GM23338 (cell line): ENCODE data around the gene PSMG4. TPM values are rescaled to one million over a fixed set of nuclear protein-coding genes. Genes with fewer than 3 reads are reported as not detected.
A peak's percentile ranks its signal among the peaks of the same experiment; 100 is the strongest.

Experiments
- ATAC-seq: fragments of 200-7000 bp; cut with Tn5 transposase; 3 replicates; pipeline ENCODE4 v1.9.1; 2020
- DNase-seq: peaks from one replicate; pipeline ENCODE4 v3.0.0-alpha.2; 2015; ENCODE audit warnings: low spot score
- H2AFZ ChIP-seq: fragments of 200-600 bp; sonication (generic); 2 replicates; pipeline ENCODE4 v1.8.0; 2016; ENCODE audit warnings: antibody characterized with exemption, mild to moderate bottlenecking, moderate library complexity
- H3F3A ChIP-seq: fragments of 200-600 bp; sonication (generic); replicated peaks from 2 replicates; pipeline ENCODE4 v1.8.0; 2017; ENCODE audit warnings: antibody characterized with exemption, mixed run types, low read depth
- H3K27ac ChIP-seq: fragments of 200-600 bp; sonication (generic); 2 replicates; pipeline ENCODE4 v1.6.1; 2016; ENCODE audit warnings: low read depth
- H3K27me3 ChIP-seq: fragments of 200-600 bp; sonication (generic); 2 replicates; pipeline ENCODE4 v1.8.0; 2016; ENCODE audit warnings: mild to moderate bottlenecking, mixed run types, moderate library complexity; ENCODE audit not compliant: insufficient read depth
- H3K36me3 ChIP-seq: fragments of 200-600 bp; sonication (generic); 2 replicates; pipeline ENCODE4 v1.8.0; 2016; ENCODE audit warnings: mild to moderate bottlenecking; ENCODE audit not compliant: insufficient read depth
- H3K4me1 ChIP-seq: fragments of 200-600 bp; sonication (generic); 2 replicates; pipeline ENCODE4 v1.8.0; 2016; ENCODE audit warnings: mild to moderate bottlenecking, moderate library complexity; ENCODE audit not compliant: insufficient read depth
- H3K4me2 ChIP-seq: fragments of 200-600 bp; sonication (generic); 2 replicates; pipeline ENCODE4 v1.7.1; 2017; ENCODE audit warnings: mixed run types
- H3K4me3 ChIP-seq: fragments of 200-600 bp; sonication (generic); 2 replicates; pipeline ENCODE4 v1.6.1; 2016; ENCODE audit warnings: mixed run types
- H3K79me2 ChIP-seq: fragments of 200-600 bp; sonication (generic); replicated peaks from 2 replicates; pipeline ENCODE4 v1.8.0; 2017; ENCODE audit warnings: mild to moderate bottlenecking; ENCODE audit not compliant: insufficient read depth
- H3K9me2 ChIP-seq: fragments of 200-600 bp; sonication (generic); 2 replicates; pipeline ENCODE4 v1.8.0; 2017; ENCODE audit not compliant: insufficient read depth
- H4K20me1 ChIP-seq: fragments of 200-600 bp; sonication (generic); replicated peaks from 2 replicates; pipeline ENCODE4 v1.8.0; 2017; ENCODE audit warnings: mild to moderate bottlenecking; ENCODE audit not compliant: insufficient read depth
- H3K27ac Mint-ChIP-seq: 2 replicates; pipeline ENCODE4 v1.8.0; 2020; ENCODE audit warnings: inconsistent platforms, mild to moderate bottlenecking, moderate library complexity, mixed read lengths
- H3K27me3 Mint-ChIP-seq: 3 replicates; pipeline ENCODE4 v1.8.0; 2022; ENCODE audit warnings: low read depth, mild to moderate bottlenecking, moderate library complexity, mixed read lengths, inconsistent platforms; ENCODE audit not compliant: insufficient read depth, poor library complexity
- H3K36me3 Mint-ChIP-seq: 3 replicates; pipeline ENCODE4 v1.8.0; 2021; ENCODE audit warnings: low read depth, mild to moderate bottlenecking, inconsistent platforms, moderate library complexity, mixed read lengths
- H3K4me1 Mint-ChIP-seq: 3 replicates; pipeline ENCODE4 v1.8.0; 2020; ENCODE audit warnings: mild to moderate bottlenecking, inconsistent platforms, mixed read lengths
- H3K4me3 Mint-ChIP-seq: 3 replicates; pipeline ENCODE4 v1.8.0; 2021; ENCODE audit warnings: moderate library complexity, mild to moderate bottlenecking, inconsistent platforms, mixed read lengths
- H3K9me3 Mint-ChIP-seq: 3 replicates; pipeline ENCODE4 v1.8.0; 2020; ENCODE audit warnings: moderate library complexity, mild to moderate bottlenecking, inconsistent platforms, mixed read lengths
- CREB1 ChIP-seq: fragments of 250-450 bp; sonication (Bioruptor Pico); IDR thresholded peaks from 2 replicates; pipeline ENCODE4 v1.5.0; 2020; ENCODE audit warnings: low read depth, mild to moderate bottlenecking, moderate library complexity
- ETS1 ChIP-seq: IDR thresholded peaks from 2 replicates; pipeline ENCODE4 v1.6.1; 2016; ENCODE audit warnings: antibody characterized with exemption
- EZH2 ChIP-seq: fragments of 200-600 bp; sonication (generic); IDR thresholded peaks from one replicate; pipeline ENCODE4 v1.8.0; 2017; ENCODE audit warnings: antibody characterized with exemption, mild to moderate bottlenecking, low read depth; ENCODE audit not compliant: unreplicated experiment
- EZH2phosphoT487 ChIP-seq: fragments of 200-600 bp; sonication (generic); IDR thresholded peaks from one replicate; pipeline ENCODE4 v1.8.1; 2018; ENCODE audit warnings: antibody characterized with exemption; ENCODE audit not compliant: unreplicated experiment
- JUNB ChIP-seq: IDR thresholded peaks from one replicate; pipeline ENCODE4 v1.6.1; 2016; ENCODE audit warnings: antibody characterized with exemption; ENCODE audit not compliant: unreplicated experiment
- NANOG ChIP-seq: IDR thresholded peaks from 2 replicates; pipeline ENCODE4 v1.6.1; 2016; ENCODE audit warnings: antibody characterized with exemption, borderline replicate concordance
- POLR2AphosphoS5 ChIP-seq: IDR thresholded peaks from 2 replicates; pipeline ENCODE4 v1.6.1; 2016; ENCODE audit warnings: antibody characterized with exemption, low read depth
- REST ChIP-seq: IDR thresholded peaks from one replicate; pipeline ENCODE4 v1.6.1; 2018; ENCODE audit warnings: antibody characterized with exemption; ENCODE audit not compliant: unreplicated experiment
- STAT1 ChIP-seq: IDR thresholded peaks from one replicate; pipeline ENCODE4 v1.6.1; 2016; ENCODE audit warnings: antibody characterized with exemption; ENCODE audit not compliant: unreplicated experiment
- ZNF114 ChIP-seq: fragments of 250-450 bp; sonication (Bioruptor Pico); IDR thresholded peaks from 2 replicates; pipeline ENCODE4 v1.5.0; 2020; ENCODE audit warnings: mild to moderate bottlenecking, moderate library complexity
- ZNF331 ChIP-seq: fragments of 250-450 bp; sonication (Bioruptor Pico); IDR thresholded peaks from 2 replicates; pipeline ENCODE4 v1.5.0; 2020; ENCODE audit warnings: low read depth, mild to moderate bottlenecking, moderate library complexity
- polyA plus RNA-seq: library from polyadenylated mRNA; unstranded; fragments of >200 nt; fragmentation: Nextera tagmentation; extraction: Ambion mirVana; gene quantifications from 2 replicates; pipeline ENCODE4 v1.2.1, GENCODE V29; 2016
- total RNA-seq: library from RNA; depleted of rRNA; stranded (reverse); fragments of >200 nt; shearing (Covaris generic); gene quantifications from 2 replicates; pipeline ENCODE4 v1.2.3, GENCODE V29; 2014
- TF ChIP-seq, protein P1 (sequence below), 2 experiments: fragments of 200-600 bp in 1 of 2; sonication (generic) in 1 of 2; conservative IDR thresholded peaks; 2 replicates each; pipeline versions ENCODE4 v1.5.1 to v1.6.1; 2016 to 2017; ENCODE audit warnings: antibody characterized with exemption in 2 of 2, low read depth in 2 of 2, mild to moderate bottlenecking in 2 of 2, moderate library complexity in 1 of 2
- TF ChIP-seq, protein P2 (sequence below): fragments of 250-450 bp; sonication (Bioruptor Pico); IDR thresholded peaks from 2 replicates; pipeline ENCODE4 v1.5.0; 2020; ENCODE audit warnings: mild to moderate bottlenecking, moderate library complexity

Gene PSMG4
- total and polyA plus RNA-seq, 2 experiments from 2014 or later: 37.2 to 168 TPM

DNA sequence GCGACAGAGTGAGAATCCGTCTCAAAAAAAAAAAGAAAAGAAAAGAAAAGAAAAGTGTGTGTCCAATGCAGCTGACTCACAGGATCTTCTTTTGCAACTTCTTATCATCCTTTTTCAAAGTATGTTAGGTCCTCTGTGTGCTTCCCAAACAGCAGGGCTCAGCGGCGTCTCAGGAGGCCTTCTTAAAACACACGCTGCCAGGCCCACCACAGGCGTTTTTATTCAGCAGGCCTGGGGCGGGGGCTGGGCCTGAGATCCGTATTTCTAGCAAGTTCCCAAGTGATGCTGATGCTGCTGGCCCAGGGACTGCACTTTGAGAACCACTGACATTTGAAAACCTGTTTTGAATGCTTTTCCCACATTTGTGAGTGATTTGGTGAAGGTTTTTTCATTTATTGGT is 57.1 kb downstream of the PSMG4 start:
- no peaks in the 10 kb centered on the region for H3K9me3 Mint-ChIP-seq
- H3K9me2 ChIP-seq: no peaks in the 10 kb centered on the region
- no peak overlapping the region for H2AFZ ChIP-seq
- 0 out of 2 replicates have a peak, but pooled peaks cover 3% of the 10 kb centered on the region for H3K4me1 ChIP-seq
- no peaks in the 10 kb centered on the region for H3K27me3 ChIP-seq
- H3K36me3 Mint-ChIP-seq: peaks cover 16% of the 10 kb centered on the region
- no peaks in the 10 kb centered on the region for H3K79me2 ChIP-seq
- no peak overlapping the region for H3K27ac Mint-ChIP-seq
- H3K4me3 ChIP-seq: no peak overlapping the region
- no peaks in the 10 kb centered on the region for H3K36me3 ChIP-seq
- no peak for TF ChIP-seq ZNF331 (CRISPR knock-in tag)
- TF ChIP-seq STAT1: no peak
- TF ChIP-seq CREB1 (CRISPR knock-in tag): no peak
- TF ChIP-seq JUNB: no peak
- TF ChIP-seq, protein P1, sequence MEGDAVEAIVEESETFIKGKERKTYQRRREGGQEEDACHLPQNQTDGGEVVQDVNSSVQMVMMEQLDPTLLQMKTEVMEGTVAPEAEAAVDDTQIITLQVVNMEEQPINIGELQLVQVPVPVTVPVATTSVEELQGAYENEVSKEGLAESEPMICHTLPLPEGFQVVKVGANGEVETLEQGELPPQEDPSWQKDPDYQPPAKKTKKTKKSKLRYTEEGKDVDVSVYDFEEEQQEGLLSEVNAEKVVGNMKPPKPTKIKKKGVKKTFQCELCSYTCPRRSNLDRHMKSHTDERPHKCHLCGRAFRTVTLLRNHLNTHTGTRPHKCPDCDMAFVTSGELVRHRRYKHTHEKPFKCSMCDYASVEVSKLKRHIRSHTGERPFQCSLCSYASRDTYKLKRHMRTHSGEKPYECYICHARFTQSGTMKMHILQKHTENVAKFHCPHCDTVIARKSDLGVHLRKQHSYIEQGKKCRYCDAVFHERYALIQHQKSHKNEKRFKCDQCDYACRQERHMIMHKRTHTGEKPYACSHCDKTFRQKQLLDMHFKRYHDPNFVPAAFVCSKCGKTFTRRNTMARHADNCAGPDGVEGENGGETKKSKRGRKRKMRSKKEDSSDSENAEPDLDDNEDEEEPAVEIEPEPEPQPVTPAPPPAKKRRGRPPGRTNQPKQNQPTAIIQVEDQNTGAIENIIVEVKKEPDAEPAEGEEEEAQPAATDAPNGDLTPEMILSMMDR (conservative IDR thresholded peaks at IDR 0.05; ENCODE audit: low read depth in 2 of 2): no peak
- TF ChIP-seq NANOG: no peak
- TF ChIP-seq REST: no peak
- TF ChIP-seq POLR2AphosphoS5: no peak
- no peak for TF ChIP-seq EZH2phosphoT487
- no peak for TF ChIP-seq ZNF114
- TF ChIP-seq EZH2: no peak
- TF ChIP-seq, protein P2, sequence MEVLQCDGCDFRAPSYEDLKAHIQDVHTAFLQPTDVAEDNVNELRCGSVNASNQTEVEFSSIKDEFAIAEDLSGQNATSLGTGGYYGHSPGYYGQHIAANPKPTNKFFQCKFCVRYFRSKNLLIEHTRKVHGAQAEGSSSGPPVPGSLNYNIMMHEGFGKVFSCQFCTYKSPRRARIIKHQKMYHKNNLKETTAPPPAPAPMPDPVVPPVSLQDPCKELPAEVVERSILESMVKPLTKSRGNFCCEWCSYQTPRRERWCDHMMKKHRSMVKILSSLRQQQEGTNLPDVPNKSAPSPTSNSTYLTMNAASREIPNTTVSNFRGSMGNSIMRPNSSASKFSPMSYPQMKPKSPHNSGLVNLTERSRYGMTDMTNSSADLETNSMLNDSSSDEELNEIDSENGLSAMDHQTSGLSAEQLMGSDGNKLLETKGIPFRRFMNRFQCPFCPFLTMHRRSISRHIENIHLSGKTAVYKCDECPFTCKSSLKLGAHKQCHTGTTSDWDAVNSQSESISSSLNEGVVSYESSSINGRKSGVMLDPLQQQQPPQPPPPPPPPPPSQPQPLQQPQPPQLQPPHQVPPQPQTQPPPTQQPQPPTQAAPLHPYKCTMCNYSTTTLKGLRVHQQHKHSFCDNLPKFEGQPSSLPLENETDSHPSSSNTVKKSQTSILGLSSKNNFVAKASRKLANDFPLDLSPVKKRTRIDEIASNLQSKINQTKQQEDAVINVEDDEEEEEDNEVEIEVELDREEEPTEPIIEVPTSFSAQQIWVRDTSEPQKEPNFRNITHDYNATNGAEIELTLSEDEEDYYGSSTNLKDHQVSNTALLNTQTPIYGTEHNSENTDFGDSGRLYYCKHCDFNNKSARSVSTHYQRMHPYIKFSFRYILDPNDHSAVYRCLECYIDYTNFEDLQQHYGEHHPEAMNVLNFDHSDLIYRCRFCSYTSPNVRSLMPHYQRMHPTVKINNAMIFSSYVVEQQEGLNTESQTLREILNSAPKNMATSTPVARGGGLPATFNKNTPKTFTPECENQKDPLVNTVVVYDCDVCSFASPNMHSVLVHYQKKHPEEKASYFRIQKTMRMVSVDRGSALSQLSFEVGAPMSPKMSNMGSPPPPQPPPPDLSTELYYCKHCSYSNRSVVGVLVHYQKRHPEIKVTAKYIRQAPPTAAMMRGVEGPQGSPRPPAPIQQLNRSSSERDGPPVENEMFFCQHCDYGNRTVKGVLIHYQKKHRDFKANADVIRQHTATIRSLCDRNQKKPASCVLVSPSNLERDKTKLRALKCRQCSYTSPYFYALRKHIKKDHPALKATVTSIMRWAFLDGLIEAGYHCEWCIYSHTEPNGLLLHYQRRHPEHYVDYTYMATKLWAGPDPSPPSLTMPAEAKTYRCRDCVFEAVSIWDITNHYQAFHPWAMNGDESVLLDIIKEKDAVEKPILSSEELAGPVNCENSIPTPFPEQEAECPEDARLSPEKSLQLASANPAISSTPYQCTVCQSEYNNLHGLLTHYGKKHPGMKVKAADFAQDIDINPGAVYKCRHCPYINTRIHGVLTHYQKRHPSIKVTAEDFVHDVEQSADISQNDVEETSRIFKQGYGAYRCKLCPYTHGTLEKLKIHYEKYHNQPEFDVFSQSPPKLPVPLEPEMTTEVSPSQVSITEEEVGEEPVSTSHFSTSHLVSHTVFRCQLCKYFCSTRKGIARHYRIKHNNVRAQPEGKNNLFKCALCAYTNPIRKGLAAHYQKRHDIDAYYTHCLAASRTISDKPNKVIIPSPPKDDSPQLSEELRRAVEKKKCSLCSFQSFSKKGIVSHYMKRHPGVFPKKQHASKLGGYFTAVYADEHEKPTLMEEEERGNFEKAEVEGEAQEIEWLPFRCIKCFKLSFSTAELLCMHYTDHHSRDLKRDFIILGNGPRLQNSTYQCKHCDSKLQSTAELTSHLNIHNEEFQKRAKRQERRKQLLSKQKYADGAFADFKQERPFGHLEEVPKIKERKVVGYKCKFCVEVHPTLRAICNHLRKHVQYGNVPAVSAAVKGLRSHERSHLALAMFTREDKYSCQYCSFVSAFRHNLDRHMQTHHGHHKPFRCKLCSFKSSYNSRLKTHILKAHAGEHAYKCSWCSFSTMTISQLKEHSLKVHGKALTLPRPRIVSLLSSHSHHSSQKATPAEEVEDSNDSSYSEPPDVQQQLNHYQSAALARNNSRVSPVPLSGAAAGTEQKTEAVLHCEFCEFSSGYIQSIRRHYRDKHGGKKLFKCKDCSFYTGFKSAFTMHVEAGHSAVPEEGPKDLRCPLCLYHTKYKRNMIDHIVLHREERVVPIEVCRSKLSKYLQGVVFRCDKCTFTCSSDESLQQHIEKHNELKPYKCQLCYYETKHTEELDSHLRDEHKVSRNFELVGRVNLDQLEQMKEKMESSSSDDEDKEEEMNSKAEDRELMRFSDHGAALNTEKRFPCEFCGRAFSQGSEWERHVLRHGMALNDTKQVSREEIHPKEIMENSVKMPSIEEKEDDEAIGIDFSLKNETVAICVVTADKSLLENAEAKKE (CRISPR knock-in tag): no peak
- TF ChIP-seq ETS1: no peak
- no peak overlapping the region for H3K4me2 ChIP-seq
- DNase-seq: no peak
- peak; percentile 28; the same call in 1 of the 3 replicates for ATAC-seq
- H3K27ac ChIP-seq: no peak overlapping the region
- H3K27me3 Mint-ChIP-seq: peaks cover 16% of the 10 kb centered on the region
- H3F3A ChIP-seq: no peaks in the 10 kb centered on the region
- H4K20me1 ChIP-seq: 0 out of 2 replicates have a peak, but pooled peaks cover 3% of the 10 kb centered on the region
- peaks cover 22% of the 10 kb centered on the region for H3K4me1 Mint-ChIP-seq
- no peak overlapping the region for H3K4me3 Mint-ChIP-seq
